NT2/D1 (cell line): Measurements from ENCODE around the gene SLC39A11.

Source experiments
- SUZ12 ChIP-seq: IDR thresholded peaks from 2 replicates; pipeline ENCODE4 v1.6.1; 2011; ENCODE audit not compliant: insufficient read length, insufficient read depth; ENCODE audit errors: extremely low read depth
- YY1 ChIP-seq: IDR thresholded peaks from 2 replicates; pipeline ENCODE4 v1.6.1; 2011; ENCODE audit not compliant: insufficient read length, insufficient read depth
- ZNF274 ChIP-seq: IDR thresholded peaks from 2 replicates; pipeline ENCODE4 v1.6.1; 2011; ENCODE audit warnings: mild to moderate bottlenecking, low read depth, low read length

GRCh38 chr17:72797142-72797541 is 295.3 kb downstream of the SLC39A11 start:
- TF ChIP-seq ZNF274 = no peak
- no peak for TF ChIP-seq SUZ12
- no peak for TF ChIP-seq YY1
